ENCODE data around the gene MC1R. TPM values are rescaled to one million over a fixed set of nuclear protein-coding genes. Genes with fewer than 3 reads are reported as not detected.

Gene MC1R
- total and polyA plus RNA-seq, 7 donors: 0.18 to 1.8 (median 0.77) TPM

DNA sequence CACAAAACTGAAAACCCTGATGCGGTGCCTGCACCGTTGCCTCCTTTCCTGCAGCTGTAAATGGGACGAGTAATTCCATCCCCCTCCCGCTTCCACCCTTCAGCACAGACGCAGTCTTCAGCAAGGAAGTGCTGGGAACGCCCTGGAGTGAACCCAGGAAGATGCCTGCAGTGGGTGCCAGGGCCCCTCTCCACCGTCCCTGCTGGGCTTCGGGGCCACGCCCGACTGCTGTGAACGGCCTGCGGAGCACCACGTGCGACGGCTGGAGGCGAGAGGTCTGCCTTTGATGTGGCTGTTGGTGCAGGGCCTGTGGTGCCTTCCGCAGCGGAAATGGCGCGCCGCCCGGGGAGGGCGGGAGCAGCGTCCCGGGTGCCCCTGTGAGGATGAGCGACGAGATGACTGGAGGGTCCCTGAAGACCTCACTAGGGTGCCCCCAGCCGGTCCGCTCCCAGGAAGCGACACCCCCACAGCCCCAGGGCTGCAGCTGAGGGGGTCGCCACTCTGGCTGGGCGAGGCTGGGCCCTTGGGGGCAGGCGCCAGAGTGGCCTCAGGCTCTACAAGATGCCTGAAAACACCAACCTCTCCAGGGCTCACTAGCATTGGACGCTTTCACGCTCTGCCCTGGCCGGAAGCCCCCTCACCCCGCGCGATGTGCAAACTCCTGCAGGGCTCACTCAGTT, 749 bp upstream of the MC1R start:
- Histone ChIP-seq H3K36me3 (ENCODE audit: insufficient read depth in 1 of 2, low read depth in 1 of 2) (peaks cover 0 to 1% of the 10 kb centered on the region in 2 donors), H3K27me3 (ENCODE audit: insufficient read depth in 3 of 3, low read length in 2 of 3) (peaks cover 0 to 47% (median 30%) of the 10 kb centered on the region in 3 donors), H3K4me3 (peak overlapping the region; percentile 50), H3K27ac (no peak overlapping the region), H3K4me1 (peaks cover 15% of the 10 kb centered on the region), H3K9me3 (no peaks in the 10 kb centered on the region)
- DNase-seq (peak; percentile 82 to 85), ATAC-seq (peak; percentile 34 to 54 (median 45))
- intact Hi-C loops (cut with DNase I): no loop called here
- WGBS, 3 donors: 0 to 1% (median 1%) methylated on average over 27 to 39 of the region's 39 CpGs
- TF ChIP-seq, protein P1, sequence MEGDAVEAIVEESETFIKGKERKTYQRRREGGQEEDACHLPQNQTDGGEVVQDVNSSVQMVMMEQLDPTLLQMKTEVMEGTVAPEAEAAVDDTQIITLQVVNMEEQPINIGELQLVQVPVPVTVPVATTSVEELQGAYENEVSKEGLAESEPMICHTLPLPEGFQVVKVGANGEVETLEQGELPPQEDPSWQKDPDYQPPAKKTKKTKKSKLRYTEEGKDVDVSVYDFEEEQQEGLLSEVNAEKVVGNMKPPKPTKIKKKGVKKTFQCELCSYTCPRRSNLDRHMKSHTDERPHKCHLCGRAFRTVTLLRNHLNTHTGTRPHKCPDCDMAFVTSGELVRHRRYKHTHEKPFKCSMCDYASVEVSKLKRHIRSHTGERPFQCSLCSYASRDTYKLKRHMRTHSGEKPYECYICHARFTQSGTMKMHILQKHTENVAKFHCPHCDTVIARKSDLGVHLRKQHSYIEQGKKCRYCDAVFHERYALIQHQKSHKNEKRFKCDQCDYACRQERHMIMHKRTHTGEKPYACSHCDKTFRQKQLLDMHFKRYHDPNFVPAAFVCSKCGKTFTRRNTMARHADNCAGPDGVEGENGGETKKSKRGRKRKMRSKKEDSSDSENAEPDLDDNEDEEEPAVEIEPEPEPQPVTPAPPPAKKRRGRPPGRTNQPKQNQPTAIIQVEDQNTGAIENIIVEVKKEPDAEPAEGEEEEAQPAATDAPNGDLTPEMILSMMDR (IDR thresholded peaks at IDR 0.05): no peak

DNA sequence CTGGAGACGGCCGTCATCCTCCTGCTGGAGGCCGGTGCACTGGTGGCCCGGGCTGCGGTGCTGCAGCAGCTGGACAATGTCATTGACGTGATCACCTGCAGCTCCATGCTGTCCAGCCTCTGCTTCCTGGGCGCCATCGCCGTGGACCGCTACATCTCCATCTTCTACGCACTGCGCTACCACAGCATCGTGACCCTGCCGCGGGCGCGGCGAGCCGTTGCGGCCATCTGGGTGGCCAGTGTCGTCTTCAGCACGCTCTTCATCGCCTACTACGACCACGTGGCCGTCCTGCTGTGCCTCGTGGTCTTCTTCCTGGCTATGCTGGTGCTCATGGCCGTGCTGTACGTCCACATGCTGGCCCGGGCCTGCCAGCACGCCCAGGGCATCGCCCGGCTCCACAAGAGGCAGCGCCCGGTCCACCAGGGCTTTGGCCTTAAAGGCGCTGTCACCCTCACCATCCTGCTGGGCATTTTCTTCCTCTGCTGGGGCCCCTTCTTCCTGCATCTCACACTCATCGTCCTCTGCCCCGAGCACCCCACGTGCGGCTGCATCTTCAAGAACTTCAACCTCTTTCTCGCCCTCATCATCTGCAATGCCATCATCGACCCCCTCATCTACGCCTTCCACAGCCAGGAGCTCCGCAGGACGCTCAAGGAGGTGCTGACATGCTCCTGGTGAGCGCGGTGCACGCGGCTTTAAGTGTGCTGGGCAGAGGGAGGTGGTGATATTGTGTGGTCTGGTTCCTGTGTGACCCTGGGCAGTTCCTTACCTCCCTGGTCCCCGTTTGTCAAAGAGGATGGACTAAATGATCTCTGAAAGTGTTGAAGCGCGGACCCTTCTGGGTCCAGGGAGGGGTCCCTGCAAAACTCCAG, 1.1 kb downstream of the MC1R start:
- no peak for ATAC-seq

DNA sequence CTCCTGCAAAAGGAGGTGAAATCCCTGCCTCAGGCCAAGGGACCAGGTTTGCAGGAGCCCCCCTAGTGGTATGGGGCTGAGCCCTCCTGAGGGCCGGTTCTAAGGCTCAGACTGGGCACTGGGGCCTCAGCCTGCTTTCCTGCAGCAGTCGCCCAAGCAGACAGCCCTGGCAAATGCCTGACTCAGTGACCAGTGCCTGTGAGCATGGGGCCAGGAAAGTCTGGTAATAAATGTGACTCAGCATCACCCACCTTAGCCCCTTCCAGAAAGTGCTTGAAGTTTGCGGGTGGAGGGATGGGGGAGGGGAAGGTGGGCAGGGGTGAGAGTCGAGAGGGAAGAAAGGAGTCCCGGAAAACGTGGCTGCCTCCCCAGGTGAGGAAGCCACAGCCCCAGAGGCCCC, 2.1 kb downstream of the MC1R start:
- no peaks in the 10 kb centered on the region for H3K9me3 ChIP-seq
- ATAC-seq (no peak), DNase-seq (no peak)
- TF ChIP-seq, protein P1 (IDR thresholded peaks at IDR 0.05): no peak
- peaks cover 15% of the 10 kb centered on the region for H3K4me1 ChIP-seq
- WGBS, 3 donors: 35 to 39% (median 35%) methylated on average over 5 to 6 of the region's 6 CpGs
- no peak overlapping the region for H3K4me3 ChIP-seq
- intact Hi-C loops (cut with DNase I): no loop called here
- H3K27ac ChIP-seq: no peak overlapping the region
- peaks cover 0 to 75% (median 44%) of the 10 kb centered on the region in 3 donors for H3K27me3 ChIP-seq (ENCODE audit: insufficient read depth in 3 of 3, low read length in 2 of 3)
- no peaks in the 10 kb centered on the region for H3K36me3 ChIP-seq (ENCODE audit: insufficient read depth in 1 of 2, low read depth in 1 of 2)

More for the DNA sequence above, 1.1 kb downstream of the MC1R start:
- Histone ChIP-seq H3K9me3 (no peaks in the 10 kb centered on the region), H3K36me3 (ENCODE audit: insufficient read depth in 1 of 2, low read depth in 1 of 2) (no peaks in the 10 kb centered on the region), H3K27me3 (ENCODE audit: insufficient read depth in 3 of 3, low read length in 2 of 3) (peaks cover 0 to 66% (median 42%) of the 10 kb centered on the region in 3 donors), H3K4me3 (no peak overlapping the region), H3K4me1 (peaks cover 15% of the 10 kb centered on the region), H3K27ac (no peak overlapping the region)
- no peak for DNase-seq
- intact Hi-C loops (cut with DNase I): no loop called here
- TF ChIP-seq, protein P1 (IDR thresholded peaks at IDR 0.05): no peak
- 85 to 86% (median 85%) methylated on average over 49 to 52 of the region's 52 CpGs for WGBS, 3 donors

DNA sequence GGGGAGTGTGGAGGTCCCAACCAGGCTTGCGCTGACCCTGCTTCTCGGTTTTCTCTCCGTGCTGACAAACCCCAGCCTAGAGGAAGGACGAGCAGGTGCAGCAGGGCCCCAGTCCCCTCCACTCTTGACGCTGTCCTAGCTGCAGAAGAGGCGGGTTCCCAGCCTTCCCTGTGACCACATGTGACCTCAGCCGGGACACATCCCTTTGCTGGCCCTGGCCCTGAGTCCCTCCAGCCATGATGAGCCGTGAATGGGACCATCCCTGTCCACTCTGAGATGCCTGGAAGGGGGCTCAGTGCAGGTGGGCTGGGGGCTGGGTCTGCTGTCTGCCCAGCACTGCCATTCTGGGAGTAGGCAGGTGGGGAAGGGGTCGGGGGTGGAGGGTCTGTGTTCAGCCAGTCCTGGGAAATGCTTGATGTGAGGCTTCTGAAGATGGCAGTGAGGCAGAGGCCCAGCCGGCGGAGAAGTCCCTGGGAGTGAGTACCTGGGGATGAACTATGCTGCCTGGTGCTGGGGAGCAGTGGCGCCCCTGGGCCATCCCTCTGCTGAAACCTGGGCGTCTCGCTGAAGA, 2.6 kb downstream of the MC1R start:
- H3K27me3 ChIP-seq (ENCODE audit: insufficient read depth in 3 of 3, low read length in 2 of 3): peaks cover 0 to 77% (median 46%) of the 10 kb centered on the region in 3 donors
- intact Hi-C loops (cut with DNase I): no loop called here
- no peak overlapping the region for H3K27ac ChIP-seq
- TF ChIP-seq, protein P1 (IDR thresholded peaks at IDR 0.05): no peak
- peaks cover 15% of the 10 kb centered on the region for H3K4me1 ChIP-seq
- H3K36me3 ChIP-seq (ENCODE audit: insufficient read depth in 1 of 2, low read depth in 1 of 2): no peaks in the 10 kb centered on the region
- ATAC-seq: no peak
- no peaks in the 10 kb centered on the region for H3K9me3 ChIP-seq
- WGBS, 3 donors: 27 to 32% (median 30%) methylated on average over 14 of the region's 14 CpGs
- peak overlapping the region; percentile 70 for H3K4me3 ChIP-seq
- no peak for DNase-seq

Measured in psoas muscle (tissue), 8 donors.